ENCODE results near the gene PCBD1. TPM values are rescaled to one million over a fixed set of nuclear protein-coding genes. Genes with fewer than 3 reads are reported as not detected.

Gene PCBD1
- total and polyA plus RNA-seq, 2 donors (not counting 1 experiment from before 2014, with no cell fraction given): 6.7 to 14.1 TPM

GRCh38 chr10:70928140-70928539 is 39.8 kb upstream of the PCBD1 start:
- no peaks in the 10 kb centered on the region for H3K9me3 Mint-ChIP-seq (ENCODE audit: insufficient read depth)
- H3K27me3 ChIP-seq (replicated peaks in 1 of 4; ENCODE audit: control extremely low read depth in 1 of 4, control insufficient read depth in 3 of 4, insufficient read depth in 4 of 4, low read length in 3 of 4): peaks cover 0 to 3% (median 0%) of the 10 kb centered on the region in 4 experiments
- ATAC-seq (ENCODE audit: low read depth) (no peak), DNase-seq (no peak)
- peaks cover 13% of the 10 kb centered on the region for H3K27me3 Mint-ChIP-seq
- TF ChIP-seq EZH2 (IDR thresholded peaks at IDR 0.05; ENCODE audit: borderline replicate concordance, insufficient read depth, low read depth, low read length, poor library complexity, severe bottlenecking) (no peak), CTCF (IDR thresholded peaks at IDR 0.05) (no peak)
- no peak overlapping the region for H3K4me2 ChIP-seq (replicated peaks; ENCODE audit: low read depth, low read length, poor library complexity, severe bottlenecking)
- H3K79me2 ChIP-seq (ENCODE audit: control insufficient read depth, insufficient read depth, low read length): no peaks in the 10 kb centered on the region
- peaks cover 6% of the 10 kb centered on the region for H3K4me1 Mint-ChIP-seq
- no peaks in the 10 kb centered on the region for H4K20me1 ChIP-seq (ENCODE audit: control insufficient read depth, insufficient read depth, low read length, poor library complexity, severe bottlenecking)
- no peaks in the 10 kb centered on the region for H3K9me3 ChIP-seq (ENCODE audit: control extremely low read depth in 1 of 3, control insufficient read depth in 2 of 3, insufficient read depth in 1 of 3, low read length in 2 of 3)
- no peaks in the 10 kb centered on the region for H3K36me3 ChIP-seq (replicated peaks in 1 of 2; ENCODE audit: control extremely low read depth in 1 of 2, control insufficient read depth in 1 of 2, extremely low read depth in 1 of 2, insufficient read depth in 2 of 2, low read length in 1 of 2)
- no peak overlapping the region for H3K27ac Mint-ChIP-seq
- no peak overlapping the region for H3K4me3 Mint-ChIP-seq
- 63% methylated on average over 8 of the region's 8 CpGs for WGBS (ENCODE audit: insufficient coverage)
- no peaks in the 10 kb centered on the region for H3K4me1 ChIP-seq (ENCODE audit: control insufficient read depth in 2 of 2, insufficient read depth in 2 of 2, low read length in 2 of 2)
- CTCF ChIA-PET: no interaction called here
- no peak overlapping the region for H3K4me3 ChIP-seq (ENCODE audit: control extremely low read depth in 1 of 5, extremely low read depth in 1 of 5, insufficient read depth in 1 of 5, low read depth in 2 of 5, low read length in 4 of 5)
- H3K9ac ChIP-seq (ENCODE audit: low read length): no peak overlapping the region
- H2AFZ ChIP-seq (ENCODE audit: insufficient read depth, low read depth, low read length, poor library complexity, severe bottlenecking): no peak overlapping the region
- POLR2A ChIA-PET: no interaction called here
- intact Hi-C loops (cut with micrococcal nuclease): no loop called here
- no peak overlapping the region for H3K27ac ChIP-seq (ENCODE audit: low read length in 2 of 2)

GRCh38 chr10:70927189-70927943 is 39.0 kb upstream of the PCBD1 start:
- H3K9ac ChIP-seq (ENCODE audit: low read length): no peak overlapping the region
- no peaks in the 10 kb centered on the region for H3K36me3 ChIP-seq (replicated peaks in 1 of 2; ENCODE audit: control extremely low read depth in 1 of 2, control insufficient read depth in 1 of 2, extremely low read depth in 1 of 2, insufficient read depth in 2 of 2, low read length in 1 of 2)
- DNase-seq (no peak), ATAC-seq (ENCODE audit: low read depth) (no peak)
- no peak overlapping the region for H3K27ac Mint-ChIP-seq
- intact Hi-C loops (cut with micrococcal nuclease): no loop called here
- peaks cover 0 to 3% (median 0%) of the 10 kb centered on the region in 4 experiments for H3K27me3 ChIP-seq (replicated peaks in 1 of 4; ENCODE audit: control extremely low read depth in 1 of 4, control insufficient read depth in 3 of 4, insufficient read depth in 4 of 4, low read length in 3 of 4)
- H3K27me3 Mint-ChIP-seq: peaks cover 14% of the 10 kb centered on the region
- 91% methylated on average over 4 of the region's 13 CpGs for WGBS (ENCODE audit: insufficient coverage)
- POLR2A ChIA-PET: no interaction called here
- H3K79me2 ChIP-seq (ENCODE audit: control insufficient read depth, insufficient read depth, low read length): no peaks in the 10 kb centered on the region
- no peak overlapping the region for H3K27ac ChIP-seq (ENCODE audit: low read length in 2 of 2)
- peaks cover 6% of the 10 kb centered on the region for H3K4me1 Mint-ChIP-seq
- no peaks in the 10 kb centered on the region for H3K9me3 Mint-ChIP-seq (ENCODE audit: insufficient read depth)
- no peaks in the 10 kb centered on the region for H3K4me1 ChIP-seq (ENCODE audit: control insufficient read depth in 2 of 2, insufficient read depth in 2 of 2, low read length in 2 of 2)
- TF ChIP-seq EZH2 (IDR thresholded peaks at IDR 0.05; ENCODE audit: borderline replicate concordance, insufficient read depth, low read depth, low read length, poor library complexity, severe bottlenecking) (no peak), CTCF (IDR thresholded peaks at IDR 0.05) (no peak)
- no peak overlapping the region for H3K4me2 ChIP-seq (replicated peaks; ENCODE audit: low read depth, low read length, poor library complexity, severe bottlenecking)
- no peak overlapping the region for H2AFZ ChIP-seq (ENCODE audit: insufficient read depth, low read depth, low read length, poor library complexity, severe bottlenecking)
- H4K20me1 ChIP-seq (ENCODE audit: control insufficient read depth, insufficient read depth, low read length, poor library complexity, severe bottlenecking): no peaks in the 10 kb centered on the region
- no peaks in the 10 kb centered on the region for H3K9me3 ChIP-seq (ENCODE audit: control extremely low read depth in 1 of 3, control insufficient read depth in 2 of 3, insufficient read depth in 1 of 3, low read length in 2 of 3)
- no peak overlapping the region for H3K4me3 ChIP-seq (ENCODE audit: control extremely low read depth in 1 of 5, extremely low read depth in 1 of 5, insufficient read depth in 1 of 5, low read depth in 2 of 5, low read length in 4 of 5)
- CTCF ChIA-PET: interaction anchor here (2.4 kb wide), 1 partner anchor 358 kb away, joined by 11 read pairs; no protein-coding TSS in a partner anchor
- H3K4me3 Mint-ChIP-seq: no peak overlapping the region
